GM19238 (cell line): ENCODE data around the gene ERO1B.

Experiments
- DNase-seq: peaks from one replicate; pipeline ENCODE4 v3.0.0; 2011; ENCODE audit warnings: low spot score; ENCODE audit not compliant: insufficient read length

ERO1B gene

GRCh38 chr1:236301080-236301957 lies 19.6 kb upstream of the ERO1B start:
- DNase-seq, result no peak

DNA sequence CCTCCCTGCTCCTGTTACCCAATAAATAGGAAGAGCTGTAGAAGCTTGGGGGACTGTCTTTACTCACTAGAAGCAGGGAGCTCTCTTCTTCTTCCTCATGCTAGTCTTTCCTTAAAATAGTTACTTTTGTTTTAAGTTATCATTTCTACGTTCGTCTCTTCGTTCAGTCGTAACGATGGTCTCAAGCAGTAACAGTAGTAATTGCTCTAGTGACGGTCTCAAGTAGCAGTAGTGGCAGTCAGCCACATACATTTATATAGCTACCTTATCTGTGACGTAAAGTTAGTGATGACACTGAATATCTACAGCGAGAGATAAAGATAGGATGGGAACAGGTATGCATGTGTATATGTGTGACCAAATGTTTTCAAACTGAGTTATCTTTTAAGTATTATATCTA lies 15.4 kb upstream of the ERO1B start:
- DNase-seq, result no peak

- no peak for DNase-seq
Observed at GRCh38 chr1:236292425-236292824, 10.7 kb upstream of the ERO1B start.

GRCh38 chr1:236289492-236290131 lies 7.9 kb upstream of the ERO1B start:
- DNase-seq, result no peak

GRCh38 chr1:236288620-236288976 lies 6.8 kb upstream of the ERO1B start:
- DNase-seq, result no peak

- DNase-seq, result no peak
Observed at GRCh38 chr1:236287757-236288619, 6.2 kb upstream of the ERO1B start.

DNA sequence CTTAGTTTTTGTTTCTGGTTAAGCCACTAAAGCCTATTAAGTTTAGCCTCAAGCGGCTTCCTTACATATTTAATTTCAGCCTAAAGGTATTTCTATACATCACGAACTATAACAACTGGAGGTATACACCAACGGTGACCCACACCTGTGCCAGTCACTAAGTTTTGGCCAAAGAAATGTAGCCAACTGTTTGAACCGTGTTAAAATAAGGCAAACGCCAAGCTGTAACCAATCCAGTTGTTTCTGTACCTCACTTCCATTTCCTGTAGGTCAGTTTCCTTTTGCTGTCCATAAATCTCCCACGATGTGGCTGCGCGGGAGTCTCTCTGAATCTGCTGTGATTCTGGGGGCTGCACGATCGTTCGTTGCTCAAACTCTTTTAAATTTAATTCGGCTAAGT lies 5.6 kb upstream of the ERO1B start:
- DNase-seq, result no peak

DNA sequence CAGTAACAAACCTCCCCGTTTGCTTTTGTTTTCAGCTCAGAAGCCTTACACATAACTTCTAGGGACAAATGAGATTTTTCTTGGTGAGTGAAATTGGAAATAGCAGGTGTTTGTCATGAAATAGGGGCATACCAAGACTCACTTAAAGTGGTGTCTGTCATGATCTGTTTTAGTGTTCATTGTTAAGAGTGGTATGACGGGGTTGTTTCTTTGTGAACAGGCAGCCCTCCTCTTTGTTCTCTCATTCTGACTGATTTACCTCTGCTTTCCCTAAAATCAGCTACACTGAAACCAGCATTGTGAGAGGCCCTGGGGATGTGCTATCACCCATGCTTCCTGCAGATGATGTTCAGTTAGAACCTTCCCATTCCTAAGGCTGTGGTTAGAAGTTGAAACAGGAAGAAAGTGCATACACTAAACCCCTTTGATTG lies 2.5 kb upstream of the ERO1B start:
- DNase-seq, result no peak

DNA sequence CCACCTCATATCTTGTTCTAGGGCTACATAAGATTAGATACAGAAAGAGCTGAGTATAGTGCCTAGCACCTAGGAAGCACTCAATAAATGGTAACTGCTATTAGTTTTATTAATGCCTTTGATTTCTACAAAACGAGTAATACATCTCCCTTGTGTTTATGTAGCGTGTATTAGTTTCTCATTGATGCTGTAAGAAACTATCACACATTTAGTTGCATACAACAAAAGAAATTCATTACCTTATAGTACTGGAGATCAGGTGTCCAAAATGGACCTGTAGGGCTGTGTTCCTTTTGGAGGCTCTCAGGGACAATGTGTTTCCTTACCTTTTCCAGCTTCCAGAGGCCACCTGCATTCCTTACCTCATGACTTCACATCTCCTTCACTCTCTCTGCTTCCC lies 961 bp upstream of the ERO1B start:
- no peak for DNase-seq

- no peak for DNase-seq
Observed at GRCh38 chr1:236282425-236282716, 613 bp upstream of the ERO1B start.

- DNase-seq, result no peak
Observed at GRCh38 chr1:236281198-236281653, 532 bp downstream of the ERO1B start.

GRCh38 chr1:236280438-236281197 lies 1.1 kb downstream of the ERO1B start:
- DNase-seq, result no peak

DNA sequence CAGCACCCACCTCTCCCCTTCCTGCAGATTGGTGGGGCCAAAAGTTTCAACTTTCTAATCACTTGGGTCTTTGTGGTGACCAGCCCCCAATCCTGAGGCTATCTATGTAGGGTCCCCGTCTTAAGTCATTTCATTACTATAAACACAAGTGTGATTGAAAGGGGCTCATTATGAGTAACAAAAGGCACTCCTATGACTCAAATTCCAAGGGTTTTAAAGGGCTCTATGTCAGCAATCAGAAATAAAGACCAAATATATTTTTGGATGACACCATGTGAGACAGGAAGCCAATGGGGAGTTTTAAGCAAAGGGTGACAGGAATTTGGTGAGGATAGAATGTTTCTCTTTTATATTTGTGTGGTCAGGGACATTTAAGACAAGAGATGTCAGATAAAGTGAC lies 6.2 kb downstream of the ERO1B start:
- no peak for DNase-seq

DNA sequence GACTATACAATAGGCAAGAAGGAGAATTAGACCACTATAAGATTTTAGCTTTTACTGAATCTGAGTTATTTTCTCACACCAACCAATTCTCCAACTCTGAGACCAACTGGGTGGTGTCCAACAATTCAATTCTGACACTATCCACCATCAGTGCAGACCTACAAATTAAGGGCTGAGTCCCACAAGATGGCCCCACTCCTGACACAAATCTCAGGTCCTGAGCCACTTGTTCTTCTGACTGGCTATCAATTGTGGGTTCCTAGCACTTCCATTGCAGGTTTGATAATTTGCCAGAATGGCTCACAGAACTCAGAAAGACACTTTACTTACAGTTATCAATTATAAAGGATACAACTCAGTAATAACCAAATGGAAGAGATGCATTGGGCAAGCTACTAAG lies 6.7 kb downstream of the ERO1B start:
- no peak for DNase-seq

GRCh38 chr1:236273358-236273757 lies 8.4 kb downstream of the ERO1B start:
- no peak for DNase-seq

DNA sequence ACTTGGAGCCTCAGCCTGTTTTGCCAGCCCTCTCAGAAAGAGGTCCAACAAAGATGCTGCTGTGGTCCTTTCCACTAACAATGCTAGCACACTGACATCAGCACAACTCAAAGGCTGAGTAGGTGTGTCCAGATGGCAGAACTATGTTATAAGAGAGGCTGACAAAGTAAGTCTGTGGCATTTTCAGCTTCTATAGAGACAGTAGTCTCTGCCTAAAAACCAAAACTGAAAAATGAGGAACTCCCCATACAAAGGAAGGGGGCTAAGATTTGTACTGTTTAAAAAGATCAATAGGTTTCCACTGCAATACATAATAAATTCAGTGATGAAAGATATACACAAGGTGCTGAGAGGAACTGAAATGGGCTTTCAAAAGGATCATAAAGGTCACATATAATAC lies 12.3 kb downstream of the ERO1B start:
- no peak for DNase-seq

DNA sequence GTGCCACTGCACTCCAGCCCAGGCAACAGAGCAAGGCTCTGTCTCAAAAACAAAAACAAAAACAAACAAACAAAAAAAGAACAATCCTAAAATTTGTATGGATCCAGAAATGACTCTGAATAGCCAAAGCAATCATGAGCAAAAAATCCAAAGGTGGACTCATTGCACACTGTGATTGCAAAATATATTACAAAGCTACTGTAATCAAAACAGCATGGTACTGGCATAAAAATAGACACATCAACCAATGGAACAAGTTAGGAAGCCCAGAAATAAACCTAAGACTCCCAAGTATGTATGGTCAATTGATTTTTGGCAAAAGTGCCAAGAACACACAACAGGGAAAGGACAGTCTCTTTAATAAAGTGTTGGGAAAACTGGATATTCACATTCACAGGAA lies 19.9 kb downstream of the ERO1B start:
- no peak for DNase-seq

- no peak for DNase-seq
Observed at GRCh38 chr1:236261033-236261432, 20.7 kb downstream of the ERO1B start.

- DNase-seq, result no peak
Observed at GRCh38 chr1:236259043-236259442, 22.7 kb downstream of the ERO1B start.

GRCh38 chr1:236258114-236258622 lies 23.6 kb downstream of the ERO1B start:
- DNase-seq, result no peak

DNA sequence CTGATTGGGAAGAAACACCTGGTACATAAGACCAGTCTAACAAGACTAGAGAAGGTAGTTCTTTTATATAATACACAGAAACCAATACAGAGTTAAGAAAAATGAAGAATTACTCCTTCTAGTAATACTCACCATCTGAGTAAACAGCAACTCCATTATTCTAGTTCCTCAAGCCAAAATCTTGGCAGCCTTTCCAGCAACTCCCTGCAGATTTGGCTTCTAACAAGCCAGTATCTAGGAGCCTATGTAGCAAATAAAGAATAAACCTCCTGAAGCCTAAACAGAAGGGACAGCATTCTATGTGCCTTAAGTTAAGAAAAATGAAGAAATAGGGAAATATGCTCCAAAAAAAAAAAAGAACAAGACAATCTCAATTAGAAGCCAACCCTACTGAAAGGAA lies 24.5 kb downstream of the ERO1B start:
- DNase-seq, result no peak
